Psoas muscle (tissue), 8 donors: ENCODE data around the gene ADAMTS2. TPM values are rescaled to one million over a fixed set of nuclear protein-coding genes. Genes with fewer than 3 reads are reported as not detected.

ENCODE experiments used
- ATAC-seq, 4 donors: fragments of 200-7000 bp; cut with Tn5 transposase; one replicate each; pipeline ENCODE4 v1.9.1; 2020; ENCODE audit warnings: moderate library complexity in 3 of 4, mild to moderate bottlenecking in 2 of 4
- DNase-seq, 2 donors: peaks; one replicate each; pipeline ENCODE4 v3.0.0-alpha.2; 2020
- H3K27ac ChIP-seq: fragments of 200-600 bp; one replicate; pipeline ENCODE4 v1.8.0; 2022
- H3K27me3 ChIP-seq, 3 donors: fragments of 200-600 bp in 1 of 3; one replicate each; pipeline versions ENCODE4 v1.6.1 to v1.8.0; 2013 to 2022; ENCODE audit warnings: low read length in 2 of 3, mild to moderate bottlenecking in 2 of 3, moderate library complexity in 1 of 3; ENCODE audit not compliant: insufficient read depth in 3 of 3
- H3K36me3 ChIP-seq, 2 donors: fragments of 200-600 bp in 1 of 2; one replicate each; pipeline versions ENCODE4 v1.6.1 to v1.8.0; 2013 to 2022; ENCODE audit warnings: low read depth in 1 of 2, mild to moderate bottlenecking in 1 of 2, moderate library complexity in 1 of 2; ENCODE audit not compliant: insufficient read depth in 1 of 2
- H3K4me1 ChIP-seq: fragments of 200-600 bp; one replicate; pipeline ENCODE4 v1.8.0; 2022
- H3K4me3 ChIP-seq: fragments of 200-600 bp; one replicate; pipeline ENCODE4 v1.8.0; 2022; ENCODE audit warnings: mild to moderate bottlenecking
- H3K9me3 ChIP-seq: fragments of 200-600 bp; one replicate; pipeline ENCODE4 v1.8.0; 2022
- WGBS, 3 donors: extraction: QIAGEN DNeasy Blood & Tissue Kit; methylation state at CpG; one replicate each; pipeline versions ENCODE4 v1.1.6 to v1.1.7; 2013; 5-methylcytosine and 5-hydroxymethylcytosine counted together
- intact Hi-C, 2 donors: fragments of 100-400 bp; cut with DNase I; formaldehyde crosslinking; loops; one replicate each; pipeline versions ENCODE4 v1.11.0 to v1.14.2; 2022
- polyA plus RNA-seq, 3 donors: library from polyadenylated mRNA; stranded (reverse); fragments of 200-250 nt; gene quantifications; one replicate each; pipeline ENCODE4 v1.2.3, GENCODE V29; 2013
- total RNA-seq, 4 donors: library from RNA; stranded (reverse); fragmentation: NEBNext Ultra II Directional in 2 of 4; extraction: Animal tissue kit (Norgen Biotek cat#: 25700) in 2 of 4; gene quantifications; one replicate each; pipeline versions ENCODE4 v1.2.1 to v1.2.4, GENCODE V29; 2021 to 2023
- TF ChIP-seq, protein P1 (sequence below): fragments of 200-600 bp; IDR thresholded peaks from one replicate; pipeline ENCODE4 v1.8.0; 2022; ENCODE audit warnings: antibody characterized with exemption
- donor health status: healthy with polysubstance abuse.
- donor health status: DM: no; HTN: no; CAD: no; lungs with moderate emphysema.
- donor health status: Bipolar disorder and iron deficiency.
- donor health status: healthy.
- donor health status: DM: yes; HTN: yes; CAD: no.
- donor health status: DM: no; HTN: no; CAD: no.
- donor health status: DM: no; HTN: no; CAD: no.
- donor health status: DM: yes; HTN: yes; CAD: no.

ADAMTS2 gene
- total and polyA plus RNA-seq, 7 donors: 0.83 to 3.7 (median 2.0) TPM

- Histone ChIP-seq H3K9me3 (no peaks in the 10 kb centered on the region), H3K4me3 (no peak overlapping the region), H3K27me3 (no peaks in the 10 kb centered on the region), H3K27ac (no peak overlapping the region), H3K36me3 (no peaks in the 10 kb centered on the region), H3K4me1 (no peaks in the 10 kb centered on the region)
- WGBS, 3 donors: 79 to 81% (median 79%) methylated on average over 17 of the region's 17 CpGs
- intact Hi-C loops: no loop called here
- DNase-seq: peak in 1 of 2 donors; percentile 55
- ATAC-seq: peak in 1 of 4 donors; percentile 25
- TF ChIP-seq, protein P1, sequence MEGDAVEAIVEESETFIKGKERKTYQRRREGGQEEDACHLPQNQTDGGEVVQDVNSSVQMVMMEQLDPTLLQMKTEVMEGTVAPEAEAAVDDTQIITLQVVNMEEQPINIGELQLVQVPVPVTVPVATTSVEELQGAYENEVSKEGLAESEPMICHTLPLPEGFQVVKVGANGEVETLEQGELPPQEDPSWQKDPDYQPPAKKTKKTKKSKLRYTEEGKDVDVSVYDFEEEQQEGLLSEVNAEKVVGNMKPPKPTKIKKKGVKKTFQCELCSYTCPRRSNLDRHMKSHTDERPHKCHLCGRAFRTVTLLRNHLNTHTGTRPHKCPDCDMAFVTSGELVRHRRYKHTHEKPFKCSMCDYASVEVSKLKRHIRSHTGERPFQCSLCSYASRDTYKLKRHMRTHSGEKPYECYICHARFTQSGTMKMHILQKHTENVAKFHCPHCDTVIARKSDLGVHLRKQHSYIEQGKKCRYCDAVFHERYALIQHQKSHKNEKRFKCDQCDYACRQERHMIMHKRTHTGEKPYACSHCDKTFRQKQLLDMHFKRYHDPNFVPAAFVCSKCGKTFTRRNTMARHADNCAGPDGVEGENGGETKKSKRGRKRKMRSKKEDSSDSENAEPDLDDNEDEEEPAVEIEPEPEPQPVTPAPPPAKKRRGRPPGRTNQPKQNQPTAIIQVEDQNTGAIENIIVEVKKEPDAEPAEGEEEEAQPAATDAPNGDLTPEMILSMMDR: no peak
Measured at GRCh38 chr5:179227580-179228311, 117.5 kb downstream of the ADAMTS2 start.

- 37 to 56% (median 50%) methylated on average over 4 of the region's 4 CpGs for WGBS, 3 donors
- no peaks in the 10 kb centered on the region for H3K36me3 ChIP-seq
Measured at GRCh38 chr5:179227229-179227579, 118.1 kb downstream of the ADAMTS2 start.

GRCh38 chr5:179226696-179227095 is 118.6 kb downstream of the ADAMTS2 start:
- TF ChIP-seq, protein P1: no peak
- H3K27me3 ChIP-seq: no peaks in the 10 kb centered on the region
- 70 to 78% (median 70%) methylated on average over 8 of the region's 8 CpGs for WGBS, 3 donors
- no peak for DNase-seq
- intact Hi-C loops: no loop called here
- H3K27ac ChIP-seq: no peak overlapping the region
- no peaks in the 10 kb centered on the region for H3K9me3 ChIP-seq
- H3K36me3 ChIP-seq: no peaks in the 10 kb centered on the region
- no peak for ATAC-seq
- H3K4me3 ChIP-seq: no peak overlapping the region
- H3K4me1 ChIP-seq: no peaks in the 10 kb centered on the region

More at GRCh38 chr5:179227229-179227579, 118.1 kb downstream of the ADAMTS2 start:
- no peak overlapping the region for H3K27ac ChIP-seq
- TF ChIP-seq, protein P1: no peak
- H3K4me1 ChIP-seq: no peaks in the 10 kb centered on the region
- no peak overlapping the region for H3K4me3 ChIP-seq
- DNase-seq (no peak), ATAC-seq (no peak)
- no peaks in the 10 kb centered on the region for H3K27me3 ChIP-seq
- intact Hi-C loops: no loop called here
- H3K9me3 ChIP-seq: no peaks in the 10 kb centered on the region

DNA sequence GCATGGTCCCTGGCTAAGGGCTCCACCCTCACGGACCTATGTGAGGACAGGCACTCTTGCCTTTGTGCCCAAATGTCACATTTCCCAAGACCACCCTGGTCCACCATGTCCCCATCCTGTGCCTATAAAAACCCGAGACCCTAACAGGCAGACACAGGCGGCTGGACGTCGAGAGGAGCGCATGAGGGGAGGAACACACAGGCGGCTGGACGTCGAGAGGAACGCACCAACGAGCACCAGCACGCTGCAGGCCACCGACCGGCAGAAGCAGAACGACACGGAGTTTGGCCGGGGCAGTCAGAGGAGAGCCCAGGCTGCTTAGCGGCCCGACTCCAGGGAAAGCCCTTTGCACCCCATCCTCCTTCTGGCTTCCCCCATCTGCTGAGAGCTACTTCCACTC is 119.9 kb downstream of the ADAMTS2 start:
- Histone ChIP-seq H3K4me3 (no peak overlapping the region), H3K9me3 (no peaks in the 10 kb centered on the region), H3K4me1 (no peaks in the 10 kb centered on the region), H3K36me3 (no peaks in the 10 kb centered on the region), H3K27me3 (no peaks in the 10 kb centered on the region), H3K27ac (no peak overlapping the region)
- 93 to 97% (median 97%) methylated on average over 19 of the region's 19 CpGs for whole genome bisulfite sequencing, 3 donors
- DNase-seq (no peak), ATAC-seq (no peak)
- intact Hi-C loops: no loop called here
- TF ChIP-seq, protein P1: no peak

- DNase-seq (no peak), ATAC-seq (no peak)
- no peak overlapping the region for H3K4me3 ChIP-seq
- H3K9me3 ChIP-seq: no peaks in the 10 kb centered on the region
- TF ChIP-seq, protein P1: no peak
- intact Hi-C loops: no loop called here
- no peaks in the 10 kb centered on the region for H3K4me1 ChIP-seq
- H3K27ac ChIP-seq: no peak overlapping the region
- 92 to 95% (median 94%) methylated on average over 10 of the region's 10 CpGs for WGBS, 3 donors
- no peaks in the 10 kb centered on the region for H3K36me3 ChIP-seq
- H3K27me3 ChIP-seq: no peaks in the 10 kb centered on the region
Measured at GRCh38 chr5:179224741-179225140, 120.5 kb downstream of the ADAMTS2 start.
